ENCODE measurements around the gene ADARB2.

DNA sequence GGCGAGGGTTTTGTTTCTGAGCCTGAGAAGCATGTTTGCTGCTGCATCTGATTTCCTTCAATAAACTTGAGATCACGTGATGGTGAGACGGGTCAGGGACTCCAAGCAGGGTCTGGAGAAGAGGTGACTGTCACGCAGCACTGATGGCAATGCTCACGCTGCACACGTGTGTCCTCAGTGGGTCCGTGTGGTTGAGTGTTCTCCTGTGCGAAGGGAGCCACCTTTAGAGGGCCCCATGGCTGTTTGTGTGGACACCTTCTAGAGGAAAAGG, 580.8 kb downstream of the ADARB2 start:
- TF ChIP-seq, protein P1, sequence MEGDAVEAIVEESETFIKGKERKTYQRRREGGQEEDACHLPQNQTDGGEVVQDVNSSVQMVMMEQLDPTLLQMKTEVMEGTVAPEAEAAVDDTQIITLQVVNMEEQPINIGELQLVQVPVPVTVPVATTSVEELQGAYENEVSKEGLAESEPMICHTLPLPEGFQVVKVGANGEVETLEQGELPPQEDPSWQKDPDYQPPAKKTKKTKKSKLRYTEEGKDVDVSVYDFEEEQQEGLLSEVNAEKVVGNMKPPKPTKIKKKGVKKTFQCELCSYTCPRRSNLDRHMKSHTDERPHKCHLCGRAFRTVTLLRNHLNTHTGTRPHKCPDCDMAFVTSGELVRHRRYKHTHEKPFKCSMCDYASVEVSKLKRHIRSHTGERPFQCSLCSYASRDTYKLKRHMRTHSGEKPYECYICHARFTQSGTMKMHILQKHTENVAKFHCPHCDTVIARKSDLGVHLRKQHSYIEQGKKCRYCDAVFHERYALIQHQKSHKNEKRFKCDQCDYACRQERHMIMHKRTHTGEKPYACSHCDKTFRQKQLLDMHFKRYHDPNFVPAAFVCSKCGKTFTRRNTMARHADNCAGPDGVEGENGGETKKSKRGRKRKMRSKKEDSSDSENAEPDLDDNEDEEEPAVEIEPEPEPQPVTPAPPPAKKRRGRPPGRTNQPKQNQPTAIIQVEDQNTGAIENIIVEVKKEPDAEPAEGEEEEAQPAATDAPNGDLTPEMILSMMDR (IDR thresholded peaks at IDR 0.05; ENCODE audit: insufficient read depth, low read length): no peak
- no peak for TF ChIP-seq SPI1 (IDR thresholded peaks at IDR 0.05; ENCODE audit: borderline replicate concordance, low read depth)

Data from HL-60 (cell line).